GM04504 (cell line): ENCODE results near the gene F11R.
"Not testable (repeated sequence)": the region's sequence is repeated elsewhere in the genome, so short reads cannot be mapped to it uniquely, and the experiment has no call there.

Source experiments
- DNase-seq: peaks from one replicate; pipeline ENCODE4 v3.0.0-alpha.2; 2012; ENCODE audit warnings: low read depth

F11R gene

GRCh38 chr1:161020509-161021164 is at the start of gene F11R:
F11R (minus strand) TSS chr1:161021152; CDS start chr1:161021073, 79 bp downstream.
- no peak for DNase-seq

- DNase-seq = no peak
Observed at GRCh38 chr1:161069731-161070270, 48.8 kb upstream of the F11R start, which contains the start of gene ARHGAP30. ARHGAP30 (minus strand) TSS chr1:161069891; CDS start chr1:161069624, 267 bp downstream.

DNA sequence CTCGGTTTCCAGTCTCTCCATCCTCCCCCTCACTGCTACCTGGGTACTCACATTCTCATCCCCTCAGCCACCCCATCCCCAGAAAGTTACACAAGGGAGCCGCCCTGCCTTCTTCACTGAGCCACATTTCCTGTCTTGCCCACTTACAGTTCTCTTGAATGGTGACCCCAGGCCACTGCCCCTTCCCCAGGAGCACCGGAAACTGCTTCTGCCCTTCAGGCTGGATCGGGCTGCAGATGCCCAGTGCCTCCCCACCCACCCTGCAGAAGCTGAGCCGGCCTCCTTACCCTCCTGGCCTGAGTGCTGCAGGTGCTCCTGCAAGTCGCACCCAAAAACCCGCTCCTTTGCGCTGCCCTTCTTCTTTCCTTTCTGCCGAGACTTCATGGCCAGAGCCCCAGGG is 48.3 kb upstream of the F11R start:
- no peak for DNase-seq

DNA sequence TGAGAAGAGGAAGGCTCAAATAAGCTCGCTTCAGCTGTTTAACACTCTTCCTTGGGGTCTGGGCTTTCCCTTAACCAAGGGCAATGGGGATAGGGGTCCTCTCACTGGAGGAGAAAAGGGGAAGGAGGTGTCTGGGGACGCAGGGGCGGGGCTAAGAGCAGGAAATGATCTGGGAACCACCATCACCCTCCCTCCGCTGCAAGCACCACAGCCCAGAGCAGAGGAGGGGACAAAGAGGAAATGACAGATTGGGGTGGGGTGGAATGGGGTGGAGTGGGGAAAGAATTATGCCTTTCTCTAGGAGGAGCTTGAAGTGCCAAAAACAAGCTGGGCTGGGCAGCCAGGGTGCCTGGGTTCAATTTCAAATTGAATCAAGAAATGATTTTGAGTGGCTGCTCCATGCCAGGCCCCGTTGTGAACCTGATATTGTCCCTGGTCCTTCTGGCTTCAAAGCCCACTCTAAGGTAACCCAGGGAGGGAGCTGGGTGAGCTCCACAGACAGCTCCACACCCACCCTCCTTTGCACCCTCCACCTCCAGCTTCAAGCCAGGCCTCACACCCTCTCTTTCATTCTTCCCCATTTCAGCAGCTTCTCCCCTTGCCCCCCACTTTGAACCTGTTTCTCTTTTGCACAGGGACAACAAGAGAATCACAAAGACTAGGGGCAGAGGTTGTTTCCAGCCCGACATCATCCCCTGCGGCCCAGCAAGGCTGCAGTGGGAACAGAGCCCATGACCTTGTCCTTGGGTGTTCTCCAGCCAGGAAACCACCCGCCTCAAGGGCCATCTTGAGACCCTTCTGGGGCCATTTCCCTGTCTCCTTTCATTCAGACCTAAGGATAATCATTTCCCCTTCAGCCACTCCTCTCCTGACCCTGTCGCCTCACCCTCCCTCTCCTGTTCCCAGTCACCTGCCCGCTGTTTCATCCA is 47.6 kb upstream of the F11R start:
- no peak for DNase-seq

DNA sequence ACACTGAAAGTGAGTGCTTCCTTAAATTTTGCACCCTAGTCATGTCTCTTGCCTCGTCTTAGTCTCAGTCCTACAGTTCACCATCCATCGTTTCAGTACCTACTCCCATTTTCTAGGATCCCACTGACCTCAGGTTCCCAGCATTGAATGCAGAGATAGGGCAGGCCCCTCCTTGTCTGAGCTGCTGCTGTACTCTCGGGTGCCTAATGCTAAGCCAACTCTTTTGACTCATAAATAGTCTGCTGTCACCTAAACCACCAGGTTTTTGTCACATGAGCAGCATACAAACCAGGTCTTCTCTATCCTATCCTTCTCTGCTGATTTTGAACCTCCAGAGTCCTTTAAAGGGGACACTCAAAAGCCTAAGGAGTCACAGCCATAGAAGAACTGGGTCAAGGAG is 45.7 kb upstream of the F11R start:
- DNase-seq = no peak

GRCh38 chr1:161065681-161066080 is 44.7 kb upstream of the F11R start:
- DNase-seq = not testable (repeated sequence)

DNA sequence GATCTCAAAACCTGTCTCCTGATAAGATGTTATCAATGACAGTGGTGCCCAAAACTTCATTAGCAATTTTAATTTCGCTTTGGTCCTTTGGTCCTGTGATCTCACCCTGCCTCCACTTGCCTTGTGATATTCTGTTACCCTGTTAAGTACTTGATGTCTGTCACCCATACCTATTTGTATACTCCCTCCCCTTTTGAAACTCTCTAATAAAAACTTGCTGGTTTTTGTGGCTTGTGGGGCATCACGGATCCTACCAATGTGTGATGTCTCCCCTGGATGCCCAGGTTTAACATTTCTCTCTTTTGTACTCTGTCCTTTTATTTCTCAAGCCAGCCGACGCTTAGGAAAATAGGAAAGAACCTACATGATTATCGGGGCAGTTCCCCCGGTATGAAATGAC is 43.0 kb upstream of the F11R start:
- not testable (repeated sequence) for DNase-seq

GRCh38 chr1:161061419-161061818 is 40.5 kb upstream of the F11R start:
- no peak for DNase-seq

GRCh38 chr1:161059293-161059692 is 38.3 kb upstream of the F11R start:
- no peak for DNase-seq

GRCh38 chr1:161054805-161055204 is 33.9 kb upstream of the F11R start:
- DNase-seq = no peak

GRCh38 chr1:161054232-161054631 is 33.3 kb upstream of the F11R start:
- no peak for DNase-seq

DNA sequence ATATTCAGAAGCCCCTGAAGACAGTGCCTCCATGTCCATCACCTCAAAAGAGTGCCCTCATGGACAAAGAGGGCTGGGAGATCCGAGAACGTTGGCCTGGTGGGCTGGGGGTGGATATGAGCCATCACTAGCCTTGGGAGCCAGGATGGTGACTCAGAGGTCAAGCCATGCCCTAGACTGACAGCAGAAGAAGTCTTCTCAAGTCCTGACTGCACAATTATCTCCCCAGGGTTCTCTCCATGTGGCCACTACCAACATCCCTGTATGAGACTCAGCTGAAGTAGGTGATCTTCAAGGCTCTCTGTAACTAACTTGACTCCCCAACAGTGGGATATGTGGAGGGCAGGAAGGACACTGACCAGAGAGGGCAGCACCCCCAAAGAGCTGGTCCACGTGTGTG is 31.9 kb upstream of the F11R start:
- no peak for DNase-seq

- DNase-seq = no peak
Observed at GRCh38 chr1:161051219-161051618, 30.3 kb upstream of the F11R start.

GRCh38 chr1:161048949-161049722 is 28.2 kb upstream of the F11R start:
- no peak for DNase-seq

DNA sequence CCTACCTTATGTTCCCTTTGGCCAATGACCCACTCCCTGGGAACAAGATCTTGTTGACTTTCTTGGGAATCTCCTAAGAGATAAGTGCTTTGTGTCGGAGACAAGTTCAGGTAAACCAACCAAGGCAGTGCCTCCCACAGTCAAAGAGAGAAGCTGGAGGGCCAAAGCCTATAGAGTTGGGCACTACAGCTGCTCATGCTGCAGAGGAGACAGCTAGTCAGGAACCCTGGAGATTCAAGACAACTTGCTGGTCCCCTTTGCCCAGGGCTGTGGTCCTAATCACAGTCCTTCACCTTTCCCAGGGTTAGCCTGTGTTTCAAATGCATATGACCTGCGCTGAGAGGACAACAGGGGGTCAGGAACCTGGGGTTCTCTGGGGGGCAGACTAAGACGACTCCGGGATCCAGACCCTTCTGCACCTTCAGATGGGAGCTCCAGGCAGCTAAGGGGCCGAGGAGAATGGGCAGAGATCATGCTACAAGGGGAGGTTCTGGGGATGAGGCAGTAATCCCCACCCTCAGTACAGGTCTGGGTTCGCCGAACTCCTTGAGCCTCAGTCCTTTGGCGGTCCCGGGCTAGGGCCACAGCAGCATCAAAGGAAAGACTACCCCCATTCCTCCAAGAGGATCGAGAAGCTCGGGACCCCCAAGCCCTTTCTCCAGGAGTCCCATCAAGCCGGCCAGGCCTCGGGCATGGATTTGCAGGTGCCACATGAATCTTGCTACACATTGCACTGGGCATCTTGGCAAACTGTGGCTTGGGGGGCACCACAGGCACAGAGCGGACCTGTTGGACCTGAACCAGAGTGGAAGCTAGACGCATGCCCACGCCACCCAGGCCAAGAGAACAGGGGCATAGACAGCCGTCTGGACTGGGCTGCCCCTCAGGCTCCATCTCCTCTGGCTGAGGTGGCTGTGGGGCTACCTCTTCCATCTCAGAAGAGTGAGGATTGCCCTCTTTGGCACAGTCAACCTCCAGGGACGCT is 26.8 kb upstream of the F11R start:
- DNase-seq = no peak

- DNase-seq = no peak
Observed at GRCh38 chr1:161046605-161047228, 25.8 kb upstream of the F11R start.

GRCh38 chr1:161045736-161046604 is 25.0 kb upstream of the F11R start, which contains the start of gene USF1:
USF1 (minus strand) TSS chr1:161045977; CDS start chr1:161043275, 2,702 bp downstream.
- peak; percentile 90 for DNase-seq

DNA sequence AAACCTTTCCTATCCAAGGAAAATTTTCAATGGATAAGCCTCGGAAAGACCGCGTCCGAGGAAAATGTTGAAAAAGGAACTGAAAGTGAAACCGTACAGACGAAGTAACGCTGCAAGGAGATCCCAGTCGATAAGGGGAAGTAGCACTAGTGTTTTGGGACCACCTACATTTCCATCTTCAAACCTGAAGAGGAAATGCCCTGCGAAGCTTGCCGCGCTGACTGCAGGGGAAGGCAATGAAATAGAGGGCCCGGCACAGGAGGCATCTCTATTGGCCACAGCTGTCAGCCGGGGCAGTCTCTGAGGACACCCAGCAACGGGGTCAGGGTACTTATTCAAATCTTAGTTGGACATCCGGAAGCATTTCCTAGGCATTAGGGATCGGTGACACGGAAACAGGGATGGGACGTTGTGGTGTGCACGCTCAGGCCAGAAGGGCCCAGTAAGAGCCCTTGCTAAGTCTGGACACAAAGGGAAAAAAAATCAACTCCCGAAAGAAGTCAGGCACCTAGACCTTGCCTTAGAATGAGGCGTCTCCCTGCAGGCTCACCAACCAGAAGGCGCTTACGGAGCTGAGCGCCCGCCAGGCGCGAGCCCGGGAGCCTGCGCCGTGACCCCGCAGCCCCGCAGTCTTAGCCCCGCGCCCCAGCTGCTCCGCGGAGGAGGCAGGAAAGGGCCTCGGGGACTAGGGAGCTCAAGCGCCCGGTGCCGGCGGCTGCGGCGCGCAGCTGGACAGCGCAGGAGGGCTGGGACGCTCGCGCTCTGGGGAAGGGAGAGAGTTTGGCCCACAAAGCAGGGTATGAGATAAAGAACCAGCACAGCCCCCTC is 24.2 kb upstream of the F11R start:
- DNase-seq = peak; percentile 26
